Hepatocyte (in vitro differentiated cells): ENCODE measurements around the gene VGLL4. TPM values are rescaled to one million over a fixed set of nuclear protein-coding genes. Genes with fewer than 3 reads are reported as not detected.

Source experiments
- DNase-seq: peaks from one replicate; pipeline ENCODE4 v3.0.0-alpha.2; 2016; ENCODE audit warnings: low spot score
- H2AFZ ChIP-seq: fragments of 200-600 bp; sonication (generic); 2 replicates; pipeline ENCODE4 v1.6.0; 2016; ENCODE audit warnings: antibody characterized with exemption, mild to moderate bottlenecking
- H3K27ac ChIP-seq: fragments of 200-600 bp; sonication (generic); 2 replicates; pipeline ENCODE4 v1.5.1; 2016; ENCODE audit warnings: mild to moderate bottlenecking
- H3K27me3 ChIP-seq: fragments of 200-600 bp; sonication (generic); 2 replicates; pipeline ENCODE4 v1.6.1; 2016
- H3K36me3 ChIP-seq: fragments of 200-600 bp; sonication (generic); replicated peaks from 2 replicates; pipeline ENCODE4 v1.5.1; 2016; ENCODE audit warnings: low read depth; ENCODE audit not compliant: insufficient read depth
- H3K4me1 ChIP-seq: fragments of 200-600 bp; sonication (generic); 2 replicates; pipeline ENCODE4 v1.5.1; 2016; ENCODE audit warnings: mild to moderate bottlenecking, moderate library complexity; ENCODE audit not compliant: insufficient read depth
- H3K4me2 ChIP-seq: fragments of 200-600 bp; sonication (generic); 2 replicates; pipeline ENCODE4 v1.6.0; 2016
- H3K4me3 ChIP-seq: fragments of 200-600 bp; sonication (generic); 2 replicates; pipeline ENCODE4 v1.5.1; 2016; ENCODE audit warnings: mild to moderate bottlenecking
- H3K79me2 ChIP-seq: fragments of 200-600 bp; sonication (generic); 2 replicates; pipeline ENCODE4 v1.6.0; 2017; ENCODE audit warnings: mild to moderate bottlenecking
- H3K9me2 ChIP-seq: fragments of 200-600 bp; sonication (generic); replicated peaks from 2 replicates; pipeline ENCODE4 v1.6.0; 2017; ENCODE audit warnings: mild to moderate bottlenecking; ENCODE audit not compliant: insufficient read depth
- H3K9me3 ChIP-seq: fragments of 200-600 bp; sonication (generic); 2 replicates; pipeline ENCODE4 v1.5.1; 2016; ENCODE audit warnings: low read depth, mild to moderate bottlenecking
- H4K20me1 ChIP-seq: fragments of 200-600 bp; sonication (generic); 2 replicates; pipeline ENCODE4 v1.6.0; 2016; ENCODE audit warnings: mild to moderate bottlenecking; ENCODE audit not compliant: insufficient read depth, poor library complexity, severe bottlenecking
- CTCF ChIP-seq: fragments of 200-600 bp; sonication (generic); IDR thresholded peaks from 2 replicates; pipeline ENCODE4 v1.5.1; 2016; ENCODE audit warnings: antibody characterized with exemption, mild to moderate bottlenecking; ENCODE audit not compliant: poor library complexity
- EZH2 ChIP-seq: fragments of 200-600 bp; sonication (generic); IDR thresholded peaks from 2 replicates; pipeline ENCODE4 v1.6.1; 2016; ENCODE audit warnings: antibody characterized with exemption, mild to moderate bottlenecking, borderline replicate concordance
- EZH2phosphoT487 ChIP-seq: fragments of 200-600 bp; sonication (generic); IDR thresholded peaks from one replicate; pipeline ENCODE4 v1.6.1; 2018; ENCODE audit warnings: antibody characterized with exemption, mild to moderate bottlenecking, low read depth, moderate library complexity; ENCODE audit not compliant: unreplicated experiment, severe bottlenecking
- WGBS: methylation state at CpG from one replicate; pipeline ENCODE4 v1.1.6; 2016; ENCODE audit warnings: low lambda C conversion rate; ENCODE audit errors: missing lambda C conversion rate; 5-methylcytosine and 5-hydroxymethylcytosine counted together
- polyA plus RNA-seq: library from polyadenylated mRNA; unstranded; fragments of >200 nt; fragmentation: Nextera tagmentation; extraction: Ambion mirVana; gene quantifications from 2 replicates; pipeline ENCODE4 v1.2.1, GENCODE V29; 2016
- total RNA-seq: library from RNA; depleted of rRNA; stranded (reverse); fragments of >200 nt; gene quantifications from 2 replicates; pipeline ENCODE4 v1.2.3, GENCODE V29; 2014

The VGLL4 gene
- total and polyA plus RNA-seq, 2 experiments from 2014 or later, result 57.9 to 109 TPM

- no peaks in the 10 kb centered on the region for H4K20me1 ChIP-seq
- no peak overlapping the region for H3K4me3 ChIP-seq
- WGBS, result 75% methylated on average over 5 of the region's 5 CpGs
- H3K27ac ChIP-seq, result peak overlapping the region; percentile 60
- peaks cover 37% of the 10 kb centered on the region for H3K4me1 ChIP-seq
- H3K36me3 ChIP-seq, result no peaks in the 10 kb centered on the region
- peak overlapping the region; percentile 27 for H3K4me2 ChIP-seq
- DNase-seq, result no peak
- H3K79me2 ChIP-seq, result no peaks in the 10 kb centered on the region
- no peaks in the 10 kb centered on the region for H3K9me2 ChIP-seq
- no peaks in the 10 kb centered on the region for H3K9me3 ChIP-seq
- H2AFZ ChIP-seq, result no peak overlapping the region
- no peak for TF ChIP-seq EZH2phosphoT487
- no peak for TF ChIP-seq EZH2
- TF ChIP-seq CTCF, result no peak
- H3K27me3 ChIP-seq, result no peaks in the 10 kb centered on the region
These were observed 133.4 kb downstream of the VGLL4 start for GRCh38 chr3:11510356-11510755.

GRCh38 chr3:11510001-11510340 lies 133.7 kb downstream of the VGLL4 start:
- H3K4me1 ChIP-seq, result peaks cover 37% of the 10 kb centered on the region
- H4K20me1 ChIP-seq, result no peaks in the 10 kb centered on the region
- no peak overlapping the region for H3K4me3 ChIP-seq
- H3K4me2 ChIP-seq, result peak overlapping the region; percentile 27
- no peaks in the 10 kb centered on the region for H3K79me2 ChIP-seq
- H3K9me2 ChIP-seq, result no peaks in the 10 kb centered on the region
- no peak for TF ChIP-seq EZH2phosphoT487
- no peak for TF ChIP-seq EZH2
- TF ChIP-seq CTCF, result no peak
- no peak for DNase-seq
- no peaks in the 10 kb centered on the region for H3K27me3 ChIP-seq
- peak overlapping the region; percentile 60 for H3K27ac ChIP-seq
- WGBS, result 57% methylated on average over 5 of the region's 5 CpGs
- no peaks in the 10 kb centered on the region for H3K36me3 ChIP-seq
- H2AFZ ChIP-seq, result no peak overlapping the region
- H3K9me3 ChIP-seq, result no peaks in the 10 kb centered on the region

GRCh38 chr3:11509173-11510000 lies 134.3 kb downstream of the VGLL4 start:
- Histone ChIP-seq H3K4me3 (no peak overlapping the region), H3K36me3 (no peaks in the 10 kb centered on the region), H3K4me1 (peaks cover 35% of the 10 kb centered on the region), H4K20me1 (no peaks in the 10 kb centered on the region), H3K27me3 (no peaks in the 10 kb centered on the region), H3K27ac (peak overlapping the region; percentile 78), H3K9me3 (no peaks in the 10 kb centered on the region), H3K9me2 (no peaks in the 10 kb centered on the region), H2AFZ (no peak overlapping the region), H3K4me2 (peak overlapping the region; percentile 52), H3K79me2 (no peaks in the 10 kb centered on the region)
- WGBS, result 16% methylated on average over 9 of the region's 9 CpGs
- no peak for TF ChIP-seq EZH2phosphoT487
- TF ChIP-seq EZH2, result no peak
- no peak for TF ChIP-seq CTCF
- DNase-seq, result peak; percentile 88
